ENCODE measurements around the gene PLCXD3. TPM values are rescaled to one million over a fixed set of nuclear protein-coding genes. Genes with fewer than 3 reads are reported as not detected.

The PLCXD3 gene
- total and polyA plus RNA-seq, 4 experiments from 2014 or later: not detected

GRCh38 chr5:41413074-41413473, 97.3 kb downstream of the PLCXD3 start:
- Mint-ChIP-seq H3K27me3 (no peaks in the 10 kb centered on the region), H3K4me1 (no peaks in the 10 kb centered on the region), H3K9me3 (peaks cover 0 to 2% (median 0%) of the 10 kb centered on the region in 8 donors), H3K27ac (no peak overlapping the region), H3K4me3 (no peak overlapping the region), H3K36me3 (no peaks in the 10 kb centered on the region)
- Histone ChIP-seq H3K4me1 (ENCODE audit: insufficient read depth, low read length) (no peaks in the 10 kb centered on the region), H3K4me3 (ENCODE audit: low read length in 2 of 2) (no peak overlapping the region), H3K27ac (ENCODE audit: low read depth, low read length) (no peak overlapping the region), H3K27me3 (ENCODE audit: insufficient read depth, low read length) (no peaks in the 10 kb centered on the region), H3K9me3 (ENCODE audit: control insufficient read depth in 1 of 2, low read length in 2 of 2) (no peaks in the 10 kb centered on the region), H3K36me3 (ENCODE audit: insufficient read depth, low read length) (no peaks in the 10 kb centered on the region)
- POLR2A ChIA-PET (ENCODE audit: partially characterized antibody): no interaction called here
- CTCF ChIA-PET (ENCODE audit: partially characterized antibody): no interaction called here
- no peak for DNase-seq
- intact Hi-C loops (cut with micrococcal nuclease): no loop called here

GRCh38 chr5:41412496-41412895, 97.9 kb downstream of the PLCXD3 start:
- intact Hi-C loops (cut with micrococcal nuclease): no loop called here
- Histone ChIP-seq H3K27me3 (ENCODE audit: insufficient read depth, low read length) (no peaks in the 10 kb centered on the region), H3K9me3 (ENCODE audit: control insufficient read depth in 1 of 2, low read length in 2 of 2) (no peaks in the 10 kb centered on the region), H3K27ac (ENCODE audit: low read depth, low read length) (no peak overlapping the region), H3K36me3 (ENCODE audit: insufficient read depth, low read length) (no peaks in the 10 kb centered on the region), H3K4me1 (ENCODE audit: insufficient read depth, low read length) (no peaks in the 10 kb centered on the region), H3K4me3 (ENCODE audit: low read length in 2 of 2) (no peak overlapping the region)
- Mint-ChIP-seq H3K4me1 (no peaks in the 10 kb centered on the region), H3K36me3 (no peaks in the 10 kb centered on the region), H3K9me3 (peaks cover 0 to 3% (median 0%) of the 10 kb centered on the region in 8 donors), H3K27ac (no peak overlapping the region), H3K4me3 (no peak overlapping the region), H3K27me3 (no peaks in the 10 kb centered on the region)
- CTCF ChIA-PET (ENCODE audit: partially characterized antibody): no interaction called here
- POLR2A ChIA-PET (ENCODE audit: partially characterized antibody): no interaction called here
- DNase-seq: no peak

- POLR2A ChIA-PET (ENCODE audit: partially characterized antibody): no interaction called here
- H3K27me3 Mint-ChIP-seq: no peaks in the 10 kb centered on the region
Measured at GRCh38 chr5:41410737-41411136, 99.7 kb downstream of the PLCXD3 start.

GRCh38 chr5:41410307-41410706, 100.1 kb downstream of the PLCXD3 start:
- H3K4me1 Mint-ChIP-seq: no peaks in the 10 kb centered on the region
- CTCF ChIA-PET (ENCODE audit: partially characterized antibody): no interaction called here
- Histone ChIP-seq H3K9me3 (ENCODE audit: control insufficient read depth in 1 of 2, low read length in 2 of 2) (no peaks in the 10 kb centered on the region), H3K27me3 (ENCODE audit: insufficient read depth, low read length) (no peaks in the 10 kb centered on the region), H3K27ac (ENCODE audit: low read depth, low read length) (no peak overlapping the region), H3K4me3 (ENCODE audit: low read length in 2 of 2) (no peak overlapping the region), H3K4me1 (ENCODE audit: insufficient read depth, low read length) (no peaks in the 10 kb centered on the region), H3K36me3 (ENCODE audit: insufficient read depth, low read length) (no peaks in the 10 kb centered on the region)
- DNase-seq: no peak
- no peak overlapping the region for H3K27ac Mint-ChIP-seq
- H3K4me3 Mint-ChIP-seq: no peak overlapping the region
- POLR2A ChIA-PET (ENCODE audit: partially characterized antibody): no interaction called here
- no peaks in the 10 kb centered on the region for H3K27me3 Mint-ChIP-seq
- H3K36me3 Mint-ChIP-seq: no peaks in the 10 kb centered on the region
- intact Hi-C loops (cut with micrococcal nuclease): no loop called here
- peaks cover 0 to 5% (median 1%) of the 10 kb centered on the region in 8 donors for H3K9me3 Mint-ChIP-seq

More at GRCh38 chr5:41410737-41411136, 99.7 kb downstream of the PLCXD3 start:
- no peaks in the 10 kb centered on the region for H3K4me1 ChIP-seq (ENCODE audit: insufficient read depth, low read length)
- Mint-ChIP-seq H3K27ac (no peak overlapping the region), H3K9me3 (peaks cover 0 to 5% (median 1%) of the 10 kb centered on the region in 8 donors), H3K4me3 (no peak overlapping the region), H3K4me1 (no peaks in the 10 kb centered on the region), H3K36me3 (no peaks in the 10 kb centered on the region)
- H3K36me3 ChIP-seq (ENCODE audit: insufficient read depth, low read length): no peaks in the 10 kb centered on the region
- H3K9me3 ChIP-seq (ENCODE audit: control insufficient read depth in 1 of 2, low read length in 2 of 2): no peaks in the 10 kb centered on the region
- H3K27me3 ChIP-seq (ENCODE audit: insufficient read depth, low read length): no peaks in the 10 kb centered on the region
- intact Hi-C loops (cut with micrococcal nuclease): no loop called here
- CTCF ChIA-PET (ENCODE audit: partially characterized antibody): no interaction called here
- no peak overlapping the region for H3K4me3 ChIP-seq (ENCODE audit: low read length in 2 of 2)
- no peak overlapping the region for H3K27ac ChIP-seq (ENCODE audit: low read depth, low read length)
- DNase-seq: no peak

DNA sequence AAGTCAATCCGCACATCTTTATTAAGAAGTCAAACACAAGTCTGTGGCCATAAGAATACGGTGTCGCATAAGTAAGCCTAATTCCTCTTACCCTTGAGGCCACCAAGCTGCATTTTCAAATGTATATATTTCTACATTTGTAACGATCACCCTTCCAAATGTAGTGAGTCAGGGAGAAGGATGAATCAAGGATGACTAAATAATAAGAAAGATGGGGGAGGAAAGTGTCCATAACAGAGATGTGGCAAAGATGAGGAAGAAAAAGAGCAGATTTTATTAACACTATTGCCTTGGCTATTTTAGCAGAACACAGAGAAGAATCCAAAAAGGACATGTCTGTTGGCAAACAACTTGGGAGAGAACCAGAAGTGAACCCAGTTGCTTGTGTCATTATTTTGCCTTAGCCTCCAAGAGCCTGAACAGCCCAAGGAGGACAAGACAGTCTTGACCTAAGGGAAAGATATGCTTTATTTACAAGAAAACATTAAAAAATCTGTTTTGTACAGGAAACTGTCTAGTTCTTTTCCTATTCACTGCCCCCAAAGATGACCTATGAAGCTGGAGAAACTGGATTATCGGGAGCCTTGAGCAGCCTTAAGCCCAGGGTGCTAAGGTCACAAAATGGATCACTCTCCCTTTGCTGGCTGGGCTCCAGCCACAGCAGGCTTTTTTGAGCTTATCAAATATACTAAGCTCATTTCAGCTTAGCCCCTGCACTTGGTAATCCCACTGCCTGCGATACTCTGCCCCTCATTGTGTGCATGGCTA, 101.5 kb downstream of the PLCXD3 start:
- no peak for DNase-seq
- Histone ChIP-seq H3K4me3 (ENCODE audit: low read length in 2 of 2) (no peak overlapping the region), H3K4me1 (ENCODE audit: insufficient read depth, low read length) (no peaks in the 10 kb centered on the region), H3K36me3 (ENCODE audit: insufficient read depth, low read length) (no peaks in the 10 kb centered on the region), H3K9me3 (ENCODE audit: control insufficient read depth in 1 of 2, low read length in 2 of 2) (no peaks in the 10 kb centered on the region), H3K27me3 (ENCODE audit: insufficient read depth, low read length) (no peaks in the 10 kb centered on the region), H3K27ac (ENCODE audit: low read depth, low read length) (no peak overlapping the region)
- no peak overlapping the region for H3K4me3 Mint-ChIP-seq
- CTCF ChIA-PET (ENCODE audit: partially characterized antibody): no interaction called here
- H3K27ac Mint-ChIP-seq: no peak overlapping the region
- no peaks in the 10 kb centered on the region for H3K27me3 Mint-ChIP-seq
- H3K4me1 Mint-ChIP-seq: no peaks in the 10 kb centered on the region
- intact Hi-C loops (cut with micrococcal nuclease): no loop called here
- no peaks in the 10 kb centered on the region for H3K36me3 Mint-ChIP-seq
- H3K9me3 Mint-ChIP-seq: peaks cover 0 to 5% (median 0%) of the 10 kb centered on the region in 8 donors
- POLR2A ChIA-PET (ENCODE audit: partially characterized antibody): no interaction called here

- Mint-ChIP-seq H3K9me3 (peaks cover 0 to 5% (median 0%) of the 10 kb centered on the region in 8 donors), H3K4me1 (no peaks in the 10 kb centered on the region), H3K27ac (no peak overlapping the region), H3K27me3 (no peaks in the 10 kb centered on the region), H3K36me3 (no peaks in the 10 kb centered on the region), H3K4me3 (no peak overlapping the region)
- Histone ChIP-seq H3K9me3 (ENCODE audit: control insufficient read depth in 1 of 2, low read length in 2 of 2) (no peaks in the 10 kb centered on the region), H3K27ac (ENCODE audit: low read depth, low read length) (no peak overlapping the region), H3K4me3 (ENCODE audit: low read length in 2 of 2) (no peak overlapping the region), H3K27me3 (ENCODE audit: insufficient read depth, low read length) (no peaks in the 10 kb centered on the region), H3K4me1 (ENCODE audit: insufficient read depth, low read length) (no peaks in the 10 kb centered on the region), H3K36me3 (ENCODE audit: insufficient read depth, low read length) (no peaks in the 10 kb centered on the region)
- ChIA-PET CTCF (ENCODE audit: partially characterized antibody) (no interaction called here), POLR2A (ENCODE audit: partially characterized antibody) (no interaction called here)
- intact Hi-C loops (cut with micrococcal nuclease): no loop called here
- DNase-seq: no peak
Measured at GRCh38 chr5:41406936-41407335, 103.5 kb downstream of the PLCXD3 start.

DNA sequence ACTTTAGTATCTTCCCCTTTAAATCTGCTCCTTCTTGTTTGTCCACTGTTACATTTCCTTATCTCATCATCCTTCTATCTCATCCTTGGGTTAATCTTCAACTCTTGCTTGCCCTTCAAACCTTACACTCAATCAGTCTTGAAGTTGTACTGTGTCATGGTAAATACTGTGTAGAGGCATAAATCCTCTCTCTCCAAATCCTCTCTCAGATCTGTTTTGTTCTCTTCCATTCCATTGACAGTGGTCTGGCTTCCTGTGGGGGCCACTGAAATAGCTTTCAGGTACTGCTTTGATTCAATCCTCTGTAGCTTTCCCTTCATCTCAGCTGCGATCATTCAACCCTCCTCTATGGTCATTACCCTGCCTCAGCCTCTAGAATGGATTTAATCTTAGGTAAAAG, 104.0 kb downstream of the PLCXD3 start:
- Histone ChIP-seq H3K27ac (ENCODE audit: low read depth, low read length) (no peak overlapping the region), H3K36me3 (ENCODE audit: insufficient read depth, low read length) (no peaks in the 10 kb centered on the region), H3K4me3 (ENCODE audit: low read length in 2 of 2) (no peak overlapping the region), H3K27me3 (ENCODE audit: insufficient read depth, low read length) (no peaks in the 10 kb centered on the region), H3K4me1 (ENCODE audit: insufficient read depth, low read length) (no peaks in the 10 kb centered on the region), H3K9me3 (ENCODE audit: control insufficient read depth in 1 of 2, low read length in 2 of 2) (no peaks in the 10 kb centered on the region)
- no peak for DNase-seq
- no peak overlapping the region for H3K27ac Mint-ChIP-seq
- no peaks in the 10 kb centered on the region for H3K27me3 Mint-ChIP-seq
- peaks cover 0 to 5% (median 0%) of the 10 kb centered on the region in 8 donors for H3K9me3 Mint-ChIP-seq
- no peak overlapping the region for H3K4me3 Mint-ChIP-seq
- no peaks in the 10 kb centered on the region for H3K36me3 Mint-ChIP-seq
- H3K4me1 Mint-ChIP-seq: no peaks in the 10 kb centered on the region
- POLR2A ChIA-PET (ENCODE audit: partially characterized antibody): no interaction called here
- CTCF ChIA-PET (ENCODE audit: partially characterized antibody): no interaction called here
- intact Hi-C loops (cut with micrococcal nuclease): no loop called here

Data from CD4-positive, alpha-beta memory T cell (primary cell).